Measurements from ENCODE around the gene CCDC57. TPM values are rescaled to one million over a fixed set of nuclear protein-coding genes. Genes with fewer than 3 reads are reported as not detected.
"Not testable (repeated sequence)": the region's sequence is repeated elsewhere in the genome, so short reads cannot be mapped to it uniquely, and the experiment has no call there.

Gene CCDC57
- total RNA-seq, 1 donor from 2014 or later, result 32.8 TPM

GRCh38 chr17:82179412-82179811 lies 33.2 kb downstream of the CCDC57 start:
- DNase-seq (ENCODE audit: low spot score) (no peak), ATAC-seq (no peak)

GRCh38 chr17:82178499-82179261 lies 34.0 kb downstream of the CCDC57 start:
- ATAC-seq, result peak; percentile 8
- no peak for DNase-seq (ENCODE audit: low spot score)

GRCh38 chr17:82177761-82178498 lies 34.7 kb downstream of the CCDC57 start:
- ATAC-seq (no peak), DNase-seq (ENCODE audit: low spot score) (no peak)

GRCh38 chr17:82177276-82177675 lies 35.4 kb downstream of the CCDC57 start:
- no peak for ATAC-seq
- DNase-seq (ENCODE audit: low spot score), result no peak

GRCh38 chr17:82175951-82176350 lies 36.7 kb downstream of the CCDC57 start:
- ATAC-seq, result peak; percentile 57
- DNase-seq (ENCODE audit: low spot score), result peak; percentile 81

GRCh38 chr17:82175201-82175600 lies 37.4 kb downstream of the CCDC57 start:
- no peak for ATAC-seq
- no peak for DNase-seq (ENCODE audit: low spot score)

GRCh38 chr17:82174042-82174857 lies 38.4 kb downstream of the CCDC57 start:
- DNase-seq (ENCODE audit: low spot score), result not testable (repeated sequence)

GRCh38 chr17:82173351-82174041 lies 39.1 kb downstream of the CCDC57 start:
- ATAC-seq, result no peak

More at GRCh38 chr17:82174042-82174857, 38.4 kb downstream of the CCDC57 start:
- ATAC-seq, result not testable (repeated sequence)

GRCh38 chr17:82172486-82173160 lies 40.0 kb downstream of the CCDC57 start:
- ATAC-seq (no peak), DNase-seq (ENCODE audit: low spot score) (no peak)

More at GRCh38 chr17:82173351-82174041, 39.1 kb downstream of the CCDC57 start:
- DNase-seq (ENCODE audit: low spot score), result no peak

GRCh38 chr17:82171750-82172375 lies 40.8 kb downstream of the CCDC57 start:
- no peak for ATAC-seq

GRCh38 chr17:82170412-82170961 lies 42.2 kb downstream of the CCDC57 start:
- no peak for DNase-seq (ENCODE audit: low spot score)
- peak; percentile 52 for ATAC-seq

More at GRCh38 chr17:82171750-82172375, 40.8 kb downstream of the CCDC57 start:
- DNase-seq (ENCODE audit: low spot score), result no peak

- DNase-seq (ENCODE audit: low spot score) (no peak), ATAC-seq (no peak)
These were observed 44.1 kb downstream of the CCDC57 start for GRCh38 chr17:82168568-82168967.

GRCh38 chr17:82167028-82167427 lies 45.6 kb downstream of the CCDC57 start:
- no peak for ATAC-seq
- DNase-seq (ENCODE audit: low spot score), result no peak

- DNase-seq (ENCODE audit: low spot score) (no peak), ATAC-seq (no peak)
These were observed 47.8 kb downstream of the CCDC57 start for GRCh38 chr17:82164853-82165252.

GRCh38 chr17:82161216-82161615 lies 51.4 kb downstream of the CCDC57 start:
- ATAC-seq, result no peak
- DNase-seq (ENCODE audit: low spot score), result no peak

GRCh38 chr17:82160075-82160474 lies 52.6 kb downstream of the CCDC57 start:
- no peak for DNase-seq (ENCODE audit: low spot score)
- ATAC-seq, result no peak

GRCh38 chr17:82158825-82159224 lies 53.8 kb downstream of the CCDC57 start:
- DNase-seq (ENCODE audit: low spot score) (no peak), ATAC-seq (no peak)

- ATAC-seq, result no peak
- DNase-seq (ENCODE audit: low spot score), result no peak
These were observed 55.3 kb downstream of the CCDC57 start for GRCh38 chr17:82157046-82158035.
